ENCODE results near the gene DEXI.
"Not testable (repeated sequence)": the region's sequence is repeated elsewhere in the genome, so short reads cannot be mapped to it uniquely, and the experiment has no call there.

Gene DEXI

DNA sequence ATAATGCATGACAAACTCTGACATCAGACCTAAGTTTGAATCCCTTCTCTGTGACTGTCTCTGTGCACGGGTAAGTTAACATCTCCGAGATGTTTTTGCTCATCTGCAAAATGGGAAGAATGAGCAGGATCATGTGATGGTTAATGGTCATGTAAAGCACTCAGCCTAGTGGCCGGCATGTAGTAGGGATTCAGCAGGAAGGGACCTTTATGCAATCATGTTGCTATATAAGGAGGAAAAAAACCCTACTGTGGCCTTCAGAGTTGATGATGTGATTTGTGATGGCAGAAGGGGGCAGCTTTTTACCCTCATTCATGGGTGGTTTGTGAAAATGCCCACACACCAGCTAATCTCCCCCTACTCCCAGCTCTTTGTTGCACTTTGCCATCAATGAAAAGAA is 26.2 kb upstream of the DEXI start:
- no peak for DNase-seq

DNA sequence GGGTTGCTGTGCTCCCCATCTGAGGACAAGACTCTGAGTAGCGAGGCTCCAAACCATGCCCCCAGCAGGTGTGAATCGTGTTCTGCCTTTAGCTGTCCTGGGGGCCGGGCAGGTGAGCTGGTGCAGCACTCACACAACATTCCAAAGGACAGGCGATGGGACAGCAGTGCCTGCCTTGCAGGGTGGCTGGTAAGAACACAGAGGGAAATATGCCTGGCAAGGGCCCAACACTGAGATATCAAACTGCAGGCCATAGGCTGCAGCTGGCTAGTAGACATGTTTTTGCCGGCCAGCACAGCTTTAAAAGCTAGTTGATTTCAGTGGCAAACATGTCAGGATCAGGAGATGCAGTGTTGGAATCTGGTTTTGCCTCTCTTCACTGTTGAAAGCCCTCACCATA is 25.7 kb upstream of the DEXI start:
- DNase-seq = no peak

DNA sequence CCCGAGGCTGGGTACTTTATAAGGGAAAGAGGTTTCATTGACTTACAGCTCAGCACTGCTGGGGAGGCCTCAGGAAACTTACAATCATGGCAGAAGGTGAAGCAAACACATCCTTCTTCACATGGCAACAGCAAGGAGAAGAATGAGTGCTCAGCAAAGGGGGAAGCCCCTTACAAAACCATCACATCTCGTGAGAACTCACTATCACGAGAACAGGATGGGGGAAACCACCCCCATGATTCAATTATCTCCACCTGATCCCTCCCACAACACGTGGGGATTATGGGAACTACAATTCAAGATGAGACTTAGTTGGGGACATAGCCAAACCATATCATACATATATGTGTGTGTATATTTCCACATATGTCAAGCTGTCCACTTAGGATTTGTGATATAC is 24.3 kb upstream of the DEXI start:
- DNase-seq = not testable (repeated sequence)

DNA sequence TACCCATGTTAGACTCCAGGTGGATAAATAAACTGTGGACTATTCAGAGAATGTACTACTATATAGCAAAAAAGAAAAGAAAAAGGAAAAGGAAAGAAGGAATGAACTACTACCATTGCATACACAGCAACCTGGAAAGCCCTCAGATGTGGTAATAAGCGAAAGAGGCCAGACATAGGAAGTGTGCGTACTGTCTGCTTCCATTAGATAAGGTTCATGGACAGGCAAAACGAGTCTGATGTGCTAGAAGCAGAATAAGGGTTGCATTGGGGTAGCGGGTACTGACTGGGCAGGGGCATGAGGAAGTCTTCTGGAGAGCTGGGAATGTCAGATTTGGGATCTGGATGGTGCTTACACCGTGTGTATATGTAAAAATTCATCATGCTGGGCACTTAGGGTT is 23.9 kb upstream of the DEXI start:
- no peak for DNase-seq

DNA sequence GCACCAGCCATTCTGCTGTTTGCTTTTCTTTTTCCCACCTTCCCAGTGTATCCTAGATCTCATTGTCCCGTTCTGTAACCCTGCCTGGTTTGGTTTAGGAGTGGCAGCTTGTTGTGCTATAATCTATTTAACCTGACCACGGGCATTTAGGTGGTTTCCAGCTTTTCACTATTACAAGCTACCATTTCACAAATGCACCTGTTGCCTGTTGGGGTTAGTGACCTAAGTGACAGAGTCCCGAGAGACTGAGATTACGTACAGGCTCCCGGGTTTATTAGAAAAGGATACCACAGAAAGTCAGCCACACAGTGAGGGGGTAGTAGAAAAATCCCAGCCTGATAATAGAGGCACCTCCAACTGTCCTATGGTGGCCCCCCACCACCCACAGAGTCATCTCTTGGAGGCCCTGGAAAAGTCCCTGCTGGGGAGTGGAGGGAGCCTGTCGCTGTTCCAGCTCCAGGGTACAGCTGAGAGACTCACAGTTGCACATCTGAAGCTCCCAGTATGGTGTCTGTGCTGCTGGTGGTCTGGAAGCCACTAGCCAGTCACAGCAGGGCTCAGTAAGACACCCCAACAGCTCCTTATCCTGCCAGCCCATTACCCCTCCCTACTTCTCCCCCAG is 23.3 kb upstream of the DEXI start:
- DNase-seq = peak; percentile 47

DNA sequence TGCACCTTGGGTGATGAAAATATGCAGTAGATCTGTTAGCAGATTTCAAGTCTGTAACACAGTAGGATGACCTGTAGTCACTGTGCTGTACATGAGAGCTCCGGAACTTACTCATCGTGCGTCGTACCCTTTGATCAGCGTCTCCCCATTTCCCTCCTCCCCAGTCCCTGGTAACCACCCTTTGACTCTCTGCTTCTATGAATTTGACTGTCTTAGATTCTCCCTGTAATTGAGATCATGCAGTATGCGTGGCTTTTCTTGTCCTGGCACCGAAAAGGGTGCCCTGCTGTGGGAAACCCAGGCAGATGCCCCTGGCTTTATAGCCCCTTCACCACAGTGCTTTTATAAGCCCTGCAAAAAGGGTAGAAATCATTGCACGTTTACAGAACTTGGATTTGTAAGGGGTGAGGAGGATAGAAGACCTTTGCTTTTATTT is 22.6 kb upstream of the DEXI start:
- no peak for DNase-seq

DNA sequence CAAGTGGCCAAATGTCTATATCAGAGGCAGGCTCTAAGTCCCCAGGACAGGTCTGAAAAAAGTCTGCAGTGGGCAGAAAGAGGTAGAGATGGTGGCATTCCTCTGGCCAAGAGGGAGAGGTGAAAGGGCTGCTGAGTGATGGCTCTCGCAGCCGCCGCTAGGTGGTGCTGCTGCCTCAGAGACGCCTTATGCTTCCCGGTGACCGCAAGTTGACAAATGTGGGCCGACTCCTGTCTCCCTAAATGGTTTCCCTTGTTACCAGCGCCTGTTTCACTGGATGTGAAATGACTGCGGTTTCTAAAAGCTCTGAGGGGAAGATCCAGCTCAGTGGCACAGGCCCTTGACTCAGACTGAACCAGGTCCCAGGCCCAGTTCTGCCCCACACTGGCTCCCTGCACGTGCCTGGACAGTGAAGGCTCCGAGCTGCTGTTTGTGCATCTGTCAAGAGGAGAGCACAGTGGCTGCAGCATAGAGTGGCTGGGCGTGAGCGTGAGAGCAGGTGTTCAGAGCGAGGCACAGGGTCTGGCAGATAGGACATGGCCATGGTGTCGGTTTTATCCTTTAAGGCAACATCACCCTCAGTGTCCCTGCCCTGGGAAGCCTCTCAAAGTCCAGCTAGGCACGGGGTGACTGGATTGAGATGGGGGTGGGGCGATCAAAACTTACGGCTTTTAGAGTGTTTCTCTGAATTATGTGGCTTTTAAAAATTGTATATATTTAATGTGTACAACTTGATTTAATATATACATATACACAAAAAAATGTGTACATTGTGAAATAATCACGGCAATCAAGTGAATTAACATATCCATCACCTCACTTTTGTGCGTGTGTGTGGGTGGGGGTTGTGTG is 22.0 kb upstream of the DEXI start:
- DNase-seq = peak; percentile 85

DNA sequence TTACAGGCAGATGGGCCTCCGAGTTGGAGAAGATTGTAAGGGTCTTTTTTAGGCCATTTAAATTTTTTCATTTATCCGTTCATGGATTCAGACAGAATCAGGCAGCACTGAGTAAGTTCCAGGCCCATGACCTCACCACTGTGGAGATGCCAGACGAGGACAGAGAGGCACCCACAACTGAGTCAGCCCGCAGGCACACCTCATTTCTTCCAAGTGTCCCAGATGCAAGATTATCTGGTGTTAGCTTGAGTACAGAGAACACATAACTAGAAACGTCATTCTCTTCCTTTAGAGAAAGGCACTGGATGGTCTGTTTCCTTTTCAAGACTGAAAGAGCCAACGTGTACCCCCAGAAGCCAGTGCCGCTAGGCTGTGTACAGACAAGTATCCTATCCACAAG is 19.0 kb upstream of the DEXI start:
- no peak for DNase-seq

DNA sequence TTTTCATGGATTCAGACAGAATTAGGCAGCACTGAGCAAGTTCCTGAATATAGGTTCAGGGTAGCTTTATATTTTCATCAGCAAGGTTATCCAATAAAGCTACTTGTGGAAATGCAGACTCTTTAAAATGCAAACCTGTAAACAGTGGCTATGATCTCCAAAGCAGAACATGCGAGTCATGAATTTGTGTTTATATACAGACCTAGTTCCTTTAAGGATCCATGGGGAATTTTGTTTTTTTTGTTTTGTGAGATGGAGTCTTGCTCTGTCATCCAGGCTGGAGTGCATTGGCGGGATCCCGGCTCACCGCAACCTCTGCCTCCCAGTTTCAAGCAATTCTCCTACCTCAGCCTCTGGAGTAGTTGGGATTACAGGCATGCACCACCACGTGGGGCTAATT is 16.9 kb upstream of the DEXI start:
- DNase-seq = no peak

DNA sequence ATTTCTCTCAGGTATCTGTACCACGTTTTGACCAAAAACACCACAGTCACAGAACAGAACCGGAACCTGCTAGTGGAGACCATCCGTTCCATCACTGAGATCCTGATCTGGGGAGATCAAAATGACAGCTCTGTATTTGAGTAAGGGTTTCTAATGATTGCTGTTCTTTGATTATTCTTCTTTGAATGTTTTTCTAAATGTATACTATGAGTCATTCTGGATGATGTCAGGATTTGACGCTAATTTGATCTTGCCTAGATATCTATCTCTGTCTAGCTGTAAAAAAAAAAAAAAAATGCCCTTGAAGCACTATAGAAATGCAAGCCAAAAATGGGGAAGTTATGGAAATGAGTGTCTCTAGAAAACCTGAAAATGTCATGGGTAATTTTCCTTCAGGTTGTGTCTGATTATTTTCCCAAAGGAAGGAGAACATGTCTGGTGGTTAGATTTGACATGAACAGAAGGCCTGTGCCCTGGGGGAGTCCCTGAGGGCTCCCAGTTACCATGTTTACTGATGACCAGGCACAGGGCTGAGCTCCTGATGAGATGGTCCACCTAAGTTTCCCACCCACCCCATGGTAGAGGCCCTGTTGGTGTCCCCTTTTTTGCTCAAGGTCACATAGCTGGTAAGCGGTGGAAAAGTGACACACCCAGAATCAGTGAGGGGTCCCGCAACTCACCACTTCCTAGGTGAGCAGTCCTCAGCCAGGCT is 15.7 kb upstream of the DEXI start:
- DNase-seq = no peak

DNA sequence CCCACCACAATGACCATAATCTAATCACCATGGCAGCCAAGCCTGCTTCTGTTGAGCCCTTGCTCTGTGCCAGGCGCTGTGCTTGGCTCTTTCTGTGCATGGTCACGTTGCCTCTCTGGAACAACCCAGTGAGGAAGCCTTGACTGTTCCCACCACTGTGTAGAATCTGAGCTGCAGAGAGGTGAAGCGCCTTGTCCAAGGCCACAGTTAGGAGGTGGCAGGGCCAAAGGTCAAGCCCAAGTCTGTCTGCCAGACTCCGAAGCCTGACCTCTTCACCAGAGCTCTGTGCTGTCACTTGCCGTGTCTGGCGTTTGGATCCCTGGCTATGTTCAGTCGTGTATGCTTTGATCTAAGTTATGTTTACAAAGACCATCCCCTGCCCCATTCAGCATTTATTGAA is 12.6 kb upstream of the DEXI start:
- no peak for DNase-seq

DNA sequence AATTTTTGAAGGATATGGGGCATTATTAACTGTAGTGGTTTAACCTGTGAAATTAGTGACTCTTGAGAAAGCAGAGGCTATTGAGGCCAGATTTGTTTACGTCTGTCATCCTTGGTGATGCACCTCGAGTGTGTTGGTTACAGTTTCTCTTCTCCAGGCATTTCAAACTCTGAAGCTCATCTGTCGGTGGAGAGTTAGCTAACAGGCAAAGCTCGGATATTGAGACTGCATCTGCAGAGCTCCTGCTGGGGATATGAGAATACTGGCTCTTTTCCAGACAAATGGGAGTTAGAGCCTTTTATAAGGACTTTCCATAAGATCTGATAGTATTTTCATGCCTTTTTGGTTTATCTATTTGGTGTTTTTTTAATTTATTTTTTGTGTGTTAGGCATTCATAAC is 8.8 kb upstream of the DEXI start:
- no peak for DNase-seq

DNA sequence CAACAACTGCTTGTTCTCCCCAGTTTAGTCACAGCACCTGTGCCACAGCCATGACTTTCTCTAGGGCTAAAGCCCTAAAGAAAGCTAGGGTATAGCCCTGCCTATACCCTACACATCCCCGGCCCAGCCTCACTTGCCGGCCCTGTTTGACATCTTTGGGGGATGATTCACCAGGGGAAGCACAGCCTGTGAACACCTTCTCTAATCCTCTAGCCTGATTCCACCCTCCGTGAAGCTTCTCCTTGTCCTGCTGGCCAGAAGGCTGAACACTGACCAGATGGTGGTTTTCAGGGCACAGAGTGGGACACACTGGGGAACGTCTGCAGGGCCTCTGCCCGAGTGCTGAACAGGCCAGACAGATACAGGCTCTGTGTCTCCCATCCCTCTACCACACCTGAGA is 8.1 kb upstream of the DEXI start:
- DNase-seq = no peak

DNA sequence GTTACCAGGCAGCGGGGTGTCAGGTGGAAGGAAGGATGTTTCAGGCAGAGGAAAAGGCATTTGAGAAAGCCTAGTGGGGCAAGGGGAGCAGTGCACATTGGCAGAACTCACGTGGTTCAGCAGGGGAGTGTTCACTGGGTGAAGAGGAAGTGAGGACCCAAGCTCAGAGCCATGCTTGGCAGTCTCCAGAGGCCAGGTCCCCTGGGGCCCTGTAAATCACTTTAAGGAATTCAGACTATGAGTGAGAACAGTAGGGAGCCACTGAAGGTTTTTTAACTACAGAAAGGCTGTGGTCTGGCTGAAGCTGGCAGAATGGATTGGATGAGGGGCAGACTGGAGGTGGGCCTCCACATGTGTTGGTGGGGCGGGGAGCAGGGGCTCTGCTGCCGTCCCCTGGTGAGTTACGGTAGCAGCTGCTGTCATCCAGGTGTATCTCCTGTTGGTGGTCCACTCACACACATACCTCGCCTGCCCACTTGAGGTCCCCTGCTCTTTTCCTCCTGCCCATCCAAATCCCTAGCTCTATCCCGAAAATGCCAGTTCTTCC is 7.2 kb upstream of the DEXI start:
- peak; percentile 20 for DNase-seq

DNA sequence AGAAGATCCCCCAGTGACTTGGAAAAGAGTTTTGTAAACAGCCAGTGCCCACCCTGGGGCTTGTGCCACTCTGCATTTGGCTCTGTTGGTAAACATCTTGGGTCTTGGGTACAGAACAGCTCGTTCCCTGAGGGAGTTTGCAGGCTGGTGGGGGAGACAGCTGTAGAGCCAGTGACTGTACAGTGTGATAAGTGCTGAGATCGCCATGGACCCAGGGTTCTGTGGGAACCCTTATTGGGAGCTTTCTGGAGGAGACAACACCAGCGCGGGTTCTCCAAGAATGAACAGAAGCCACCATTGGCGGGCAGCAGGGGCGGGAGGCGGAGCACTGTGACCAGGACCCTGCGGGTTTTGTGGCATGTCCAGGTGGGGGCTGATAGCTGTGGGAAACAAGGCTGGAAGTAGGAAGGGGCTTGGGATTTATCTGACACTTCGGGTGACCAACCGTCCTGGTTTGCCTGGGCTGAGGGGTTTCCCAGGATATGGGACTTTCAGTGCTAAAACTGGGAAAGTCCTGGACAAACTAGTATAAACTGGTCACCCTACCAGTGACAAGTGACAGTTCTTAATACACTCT is 5.0 kb upstream of the DEXI start:
- DNase-seq = no peak

DNA sequence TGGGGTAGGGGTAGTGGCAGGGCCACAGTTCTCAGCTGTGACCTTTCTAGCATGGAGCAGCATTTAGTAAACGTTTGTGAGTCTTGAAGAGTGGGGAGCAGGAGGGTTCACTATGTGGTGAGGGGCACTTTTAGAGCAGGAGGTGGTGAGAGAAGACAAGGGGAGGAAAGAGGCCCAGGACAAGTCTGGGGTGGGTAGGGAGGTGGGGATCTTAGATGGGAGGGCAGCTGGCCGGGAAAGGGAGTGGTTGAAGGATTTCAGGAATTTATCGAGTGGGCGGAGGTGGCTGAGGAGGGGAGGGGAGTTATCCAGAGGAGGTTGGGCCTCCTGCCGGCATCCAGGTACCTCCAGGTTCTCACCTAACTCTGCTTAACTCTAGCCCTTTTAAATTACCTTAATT is 4.0 kb upstream of the DEXI start:
- DNase-seq = no peak

DNA sequence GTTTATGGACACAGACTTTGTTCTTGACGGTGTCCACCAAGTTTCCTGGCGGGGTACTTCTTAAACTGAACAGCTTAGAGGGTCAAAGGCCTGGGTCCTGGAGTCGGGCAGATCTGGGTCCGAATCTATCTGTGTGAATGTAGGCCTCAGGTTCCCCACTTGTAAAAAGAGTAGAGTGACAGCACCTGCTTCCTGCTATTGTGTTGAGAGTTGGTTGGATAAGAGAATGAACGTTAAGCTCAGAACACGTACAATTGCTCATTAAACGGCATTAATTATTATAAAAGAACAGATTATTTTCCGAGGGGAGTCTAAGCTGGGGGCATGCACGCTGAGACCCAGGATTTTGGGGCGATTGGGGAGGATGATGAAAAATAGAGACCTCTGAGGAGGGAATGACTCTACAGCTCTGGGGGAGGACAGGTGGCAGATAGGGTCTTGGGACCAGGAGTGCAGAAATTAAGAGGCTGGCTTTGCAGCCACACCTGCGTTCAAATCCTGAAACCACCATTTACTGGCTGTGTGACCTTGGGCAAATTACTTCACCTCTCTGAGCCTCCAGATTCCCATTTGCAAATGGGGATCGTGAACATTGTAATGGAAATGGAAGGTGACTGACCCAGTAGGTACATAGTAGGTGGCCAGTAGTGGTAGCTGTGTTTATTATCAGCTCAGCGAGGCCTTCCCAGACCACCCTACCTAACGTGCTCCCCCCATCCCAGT is 3.0 kb upstream of the DEXI start:
- no peak for DNase-seq

DNA sequence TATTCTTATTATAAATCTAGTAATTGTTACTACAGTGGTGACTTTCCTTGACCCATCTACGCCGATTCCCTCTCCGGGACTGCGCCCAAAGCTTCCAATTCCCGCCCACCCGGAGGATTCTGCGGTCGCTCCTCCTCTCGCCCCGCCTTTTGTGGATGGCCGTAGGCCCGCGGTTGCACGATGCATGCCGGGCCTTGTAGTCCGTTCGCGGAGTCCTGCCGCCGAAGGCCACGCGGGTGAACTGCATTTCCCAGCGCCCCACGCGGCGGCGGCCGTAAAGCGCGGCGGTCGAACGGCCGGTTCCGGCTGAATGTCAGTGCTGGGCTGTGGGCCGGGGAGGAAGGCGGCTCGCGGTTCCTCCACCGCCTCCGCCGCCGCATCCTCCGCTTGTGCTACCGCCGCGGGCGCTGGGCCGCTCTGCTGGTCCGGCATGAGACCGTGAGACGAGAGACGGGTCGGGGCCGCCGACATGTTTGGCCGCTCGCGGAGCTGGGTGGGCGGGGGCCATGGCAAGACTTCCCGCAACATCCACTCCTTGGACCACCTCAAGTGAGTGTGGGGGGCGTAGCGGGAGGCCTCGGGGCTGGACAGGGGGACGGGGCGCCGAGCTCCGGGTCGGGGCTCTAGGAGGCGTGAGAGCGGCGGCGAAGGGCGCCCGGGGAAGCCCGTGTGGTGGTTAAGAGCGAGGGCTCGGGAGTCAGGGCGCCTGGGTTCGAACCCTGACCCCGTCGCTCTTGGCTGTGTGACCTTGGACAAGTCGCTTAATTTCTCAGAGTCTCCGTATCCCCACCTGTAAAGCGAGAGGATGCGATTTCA is 2.2 kb upstream of the DEXI start, which contains the start of gene CLEC16A:
TSS of gene CLEC16A (plus strand) at position 316 of the 816 bp plus-strand sequence. CDS start at position 470, 154 bp downstream.
- peak; percentile 89 for DNase-seq

DNA sequence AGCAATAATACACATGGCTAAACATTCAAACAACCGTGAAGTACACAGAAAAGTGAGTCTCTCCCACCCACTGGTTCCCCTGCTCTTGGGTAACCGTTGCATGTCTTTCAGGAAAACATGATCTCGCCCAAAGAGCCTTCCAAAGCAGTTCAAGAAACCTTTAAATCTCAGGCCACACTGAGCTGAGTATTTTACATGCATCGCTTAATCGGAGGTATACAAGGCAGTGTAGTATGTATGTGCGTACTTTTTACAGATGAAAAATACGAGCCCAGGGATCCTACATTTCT is 741 bp upstream of the DEXI start:
- no peak for DNase-seq

DNA sequence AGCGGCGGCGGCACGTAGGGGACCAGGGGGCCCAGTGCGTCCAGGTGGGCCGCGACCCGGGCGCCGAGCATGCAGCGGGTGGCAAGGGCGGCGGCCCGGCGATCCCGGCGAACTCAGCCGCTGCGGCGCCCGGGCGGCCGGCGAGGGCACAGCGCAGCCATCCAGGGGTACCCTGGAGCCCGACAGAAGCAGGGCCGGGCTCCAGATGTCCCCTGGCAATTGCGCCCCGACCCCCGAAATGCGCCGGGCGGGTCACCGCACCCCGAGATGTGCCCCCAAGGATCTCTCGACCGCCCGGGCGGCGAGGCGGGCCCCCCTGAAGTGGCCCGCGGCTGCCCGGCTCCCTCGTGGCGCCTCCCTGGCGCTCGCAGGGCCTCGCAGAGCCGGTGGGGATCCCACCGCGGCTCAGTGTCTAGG is 325 bp downstream of the DEXI start:
- not testable (repeated sequence) for DNase-seq

DNA sequence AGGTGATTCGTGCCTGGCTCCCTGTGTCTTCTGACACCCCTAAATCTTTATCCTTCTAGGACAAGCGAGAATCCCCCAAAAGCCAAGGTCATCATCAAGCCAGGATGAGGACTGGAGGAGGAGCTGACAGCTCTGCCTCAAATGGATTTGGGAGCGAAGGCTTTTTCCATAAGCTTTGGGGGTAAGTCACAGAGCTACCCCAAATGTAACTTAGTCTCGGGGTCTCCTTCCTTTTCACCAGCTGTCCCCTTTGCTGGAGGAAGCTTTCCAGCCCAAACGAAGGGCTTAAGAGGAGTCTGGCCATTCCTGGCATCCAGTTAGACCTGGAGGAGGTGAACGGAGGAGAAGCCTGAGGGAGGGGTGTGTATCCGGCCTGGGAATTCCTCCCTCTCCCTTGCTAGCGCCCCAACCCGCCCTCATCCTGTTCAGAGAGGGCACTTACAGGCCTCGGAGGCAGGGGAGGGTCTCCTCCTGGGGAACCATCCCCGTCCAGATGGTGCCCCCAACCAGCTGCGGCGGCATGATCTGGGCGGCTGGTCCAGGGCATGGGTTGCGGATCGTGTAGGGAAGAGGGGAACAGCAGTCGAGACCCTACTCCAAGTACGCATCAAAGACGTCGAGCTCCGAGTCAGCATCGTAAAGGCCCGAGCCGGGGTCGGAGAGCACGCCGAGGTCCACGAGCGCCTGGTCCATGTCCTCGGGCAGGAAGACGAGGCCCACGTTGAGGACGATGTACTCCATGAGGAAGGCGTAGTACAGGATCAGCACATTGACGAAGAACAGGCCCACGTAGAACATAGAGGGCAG is 938 bp downstream of the DEXI start:
- no peak for DNase-seq
